ENCODE data around the gene SPTLC3. TPM values are rescaled to one million over a fixed set of nuclear protein-coding genes. Genes with fewer than 3 reads are reported as not detected.

SPTLC3 gene
- total and polyA plus RNA-seq, 9 donors = 2.1 to 10.5 (median 8.8) TPM

DNA sequence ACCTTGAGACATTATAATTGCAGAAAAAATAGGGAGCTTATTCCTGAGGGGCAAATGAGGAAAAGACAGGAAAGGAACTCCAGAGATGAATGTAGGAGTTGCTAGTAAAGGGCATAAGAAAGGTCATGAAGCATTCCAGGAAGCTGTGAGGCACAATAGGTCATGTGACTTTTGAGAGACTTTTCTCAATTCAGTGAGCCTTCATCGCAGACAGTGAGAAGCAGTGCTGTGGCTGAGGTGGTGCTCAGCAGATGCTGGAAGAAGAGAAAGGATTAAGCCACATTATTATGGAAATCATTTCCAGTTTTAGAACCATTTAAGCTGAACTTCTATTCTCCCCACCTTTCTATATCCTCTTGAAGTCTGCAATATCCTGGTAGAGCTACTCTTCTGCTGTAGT lies 4.1 kb downstream of the SPTLC3 start:
- Histone ChIP-seq H3K27me3 (no peaks in the 10 kb centered on the region), H3K36me3 (no peaks in the 10 kb centered on the region), H3K9me3 (no peaks in the 10 kb centered on the region), H3K4me3 (no peak overlapping the region), H3K27ac (no peak overlapping the region), H3K4me1 (ENCODE audit: insufficient read depth) (peaks cover 7% of the 10 kb centered on the region)
- no peak for DNase-seq
- intact Hi-C loops (cut with DNase I) = no loop called here
- 57 to 83% (median 74%) methylated on average over 1 of the region's 1 CpG for WGBS, 3 donors
- TF ChIP-seq POLR2A (IDR thresholded peaks at IDR 0.05) (no peak), EP300 (IDR thresholded peaks at IDR 0.05) (no peak), CTCF (IDR thresholded peaks at IDR 0.05) (no peak)

GRCh38 chr20:13013411-13013810 lies 4.6 kb downstream of the SPTLC3 start:
- WGBS, 3 donors = 46 to 59% (median 53%) methylated on average over 1 of the region's 1 CpG
- Histone ChIP-seq H3K27ac (no peak overlapping the region), H3K36me3 (no peaks in the 10 kb centered on the region), H3K27me3 (no peaks in the 10 kb centered on the region), H3K4me1 (ENCODE audit: insufficient read depth) (peaks cover 7% of the 10 kb centered on the region), H3K4me3 (no peak overlapping the region), H3K9me3 (no peaks in the 10 kb centered on the region)
- DNase-seq = no peak
- TF ChIP-seq CTCF (IDR thresholded peaks at IDR 0.05) (no peak), POLR2A (IDR thresholded peaks at IDR 0.05) (no peak), EP300 (IDR thresholded peaks at IDR 0.05) (no peak)
- intact Hi-C loops (cut with DNase I) = no loop called here

- Histone ChIP-seq H3K27ac (no peak overlapping the region), H3K4me3 (no peak overlapping the region), H3K36me3 (no peaks in the 10 kb centered on the region), H3K4me1 (ENCODE audit: insufficient read depth) (no peaks in the 10 kb centered on the region), H3K27me3 (no peaks in the 10 kb centered on the region), H3K9me3 (no peaks in the 10 kb centered on the region)
- DNase-seq = no peak
- intact Hi-C loops (cut with DNase I) = no loop called here
- 47 to 75% (median 73%) methylated on average over 1 of the region's 1 CpG for WGBS, 3 donors
- TF ChIP-seq POLR2A (IDR thresholded peaks at IDR 0.05) (no peak), EP300 (IDR thresholded peaks at IDR 0.05) (no peak), CTCF (IDR thresholded peaks at IDR 0.05) (no peak)
These were observed 8.5 kb downstream of the SPTLC3 start for GRCh38 chr20:13017235-13017634.

DNA sequence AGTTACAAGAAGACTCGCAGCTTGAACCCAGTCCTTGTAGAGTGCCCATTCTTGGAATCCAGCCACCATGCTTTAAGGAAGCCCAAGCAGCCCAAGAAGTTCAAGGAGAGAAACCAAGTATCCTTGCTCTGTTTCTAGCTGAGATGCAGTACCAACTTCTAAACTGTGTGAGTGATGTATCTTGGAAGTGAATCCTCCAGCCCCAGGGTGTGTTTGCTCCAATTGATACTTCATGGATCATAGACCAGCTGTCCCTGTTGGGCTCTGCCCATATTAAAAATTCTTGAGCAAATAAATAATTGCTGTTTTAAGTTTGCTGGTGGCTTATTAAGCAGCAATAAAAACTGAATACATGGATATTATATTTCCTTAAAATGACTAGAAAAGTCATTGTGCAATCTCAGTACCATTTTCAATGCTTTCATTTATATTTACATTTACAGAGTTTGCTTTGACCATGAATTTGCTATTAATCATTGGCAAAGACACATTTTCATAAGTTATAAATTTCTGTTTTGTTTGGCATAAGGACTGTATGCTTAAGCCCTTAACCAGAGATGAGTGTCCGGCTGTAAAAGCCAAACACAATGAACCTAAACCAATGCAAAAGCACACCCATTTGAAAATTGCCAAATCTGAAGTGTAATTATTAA lies 9.2 kb downstream of the SPTLC3 start:
- WGBS, 3 donors = 60 to 70% (median 64%) methylated on average over 2 of the region's 2 CpGs
- Histone ChIP-seq H3K27me3 (no peaks in the 10 kb centered on the region), H3K4me3 (no peak overlapping the region), H3K27ac (no peak overlapping the region), H3K4me1 (ENCODE audit: insufficient read depth) (no peaks in the 10 kb centered on the region), H3K9me3 (no peaks in the 10 kb centered on the region), H3K36me3 (no peaks in the 10 kb centered on the region)
- intact Hi-C loops (cut with DNase I) = no loop called here
- DNase-seq = no peak
- TF ChIP-seq CTCF (IDR thresholded peaks at IDR 0.05) (no peak), EP300 (IDR thresholded peaks at IDR 0.05) (no peak), POLR2A (IDR thresholded peaks at IDR 0.05) (no peak)
